GM18519 (cell line): Measurements from ENCODE around the gene ATP2A1.
"Not testable (repeated sequence)": the region's sequence is repeated elsewhere in the genome, so short reads cannot be mapped to it uniquely, and the experiment has no call there.

Experiments used
- ATAC-seq: cut with Tn5 transposase; IDR thresholded peaks from one replicate; pipeline ENCODE4 v1.9.1; 2021; ENCODE audit warnings: mild to moderate bottlenecking, moderate library complexity; ENCODE audit not compliant: unreplicated experiment, low FRiP score

ATP2A1 gene

GRCh38 chr16:28932339-28933141 is 54.3 kb downstream of the ATP2A1 start:
- ATAC-seq: no peak

- no peak for ATAC-seq
Measured at GRCh38 chr16:28933171-28933570, 54.9 kb downstream of the ATP2A1 start.

GRCh38 chr16:28935346-28935745 is 57.1 kb downstream of the ATP2A1 start:
- ATAC-seq: no peak

- peak; percentile 74 for ATAC-seq
Measured at GRCh38 chr16:28935924-28936783, 57.9 kb downstream of the ATP2A1 start.

- no peak for ATAC-seq
Measured at GRCh38 chr16:28936784-28937155, 58.5 kb downstream of the ATP2A1 start.

GRCh38 chr16:28937222-28937876 is 59.1 kb downstream of the ATP2A1 start:
- no peak for ATAC-seq

- ATAC-seq: no peak
Measured at GRCh38 chr16:28938721-28939120, 60.4 kb downstream of the ATP2A1 start.

GRCh38 chr16:28939825-28940224 is 61.5 kb downstream of the ATP2A1 start:
- not testable (repeated sequence) for ATAC-seq

- no peak for ATAC-seq
Measured at GRCh38 chr16:28943281-28943680, 65.0 kb downstream of the ATP2A1 start.

GRCh38 chr16:28946681-28947080 is 68.4 kb downstream of the ATP2A1 start:
- no peak for ATAC-seq

GRCh38 chr16:28950648-28951409 is 72.5 kb downstream of the ATP2A1 start, which contains the start of gene NFATC2IP:
TSS of gene NFATC2IP (plus strand) at chr16:28950937. CDS start at chr16:28951012, 75 bp downstream.
- ATAC-seq: peak; percentile 77

GRCh38 chr16:28951410-28951943 is 73.2 kb downstream of the ATP2A1 start:
- ATAC-seq: no peak
